ENCODE results near the gene NRP2. TPM values are rescaled to one million over a fixed set of nuclear protein-coding genes. Genes with fewer than 3 reads are reported as not detected.
A peak's percentile ranks its signal among the peaks of the same experiment; 100 is the strongest.

NRP2 gene
- total RNA-seq, 3 donors from 2014 or later: 18.4 to 32.0 (median 23.9) TPM

- Histone ChIP-seq H3K9me3 (no peaks in the 10 kb centered on the region), H3K27ac (peak overlapping the region in 1 of 2 donors; percentile 40), H3K27me3 (no peaks in the 10 kb centered on the region), H3K4me3 (no peak overlapping the region), H3K36me3 (no peaks in the 10 kb centered on the region), H3K4me1 (no peaks in the 10 kb centered on the region)
- TF ChIP-seq POLR2A (IDR thresholded peaks at IDR 0.05) (no peak), POLR2AphosphoS5 (IDR thresholded peaks at IDR 0.05) (no peak), CTCF (IDR thresholded peaks at IDR 0.05) (no peak)
- intact Hi-C loops (cut with DNase I; ENCODE audit: low total_unique reads): no loop called here
- no peak for DNase-seq (ENCODE audit: low spot score in 2 of 2)
Observed at GRCh38 chr2:205706769-205707381, 24.6 kb downstream of the NRP2 start.

DNA sequence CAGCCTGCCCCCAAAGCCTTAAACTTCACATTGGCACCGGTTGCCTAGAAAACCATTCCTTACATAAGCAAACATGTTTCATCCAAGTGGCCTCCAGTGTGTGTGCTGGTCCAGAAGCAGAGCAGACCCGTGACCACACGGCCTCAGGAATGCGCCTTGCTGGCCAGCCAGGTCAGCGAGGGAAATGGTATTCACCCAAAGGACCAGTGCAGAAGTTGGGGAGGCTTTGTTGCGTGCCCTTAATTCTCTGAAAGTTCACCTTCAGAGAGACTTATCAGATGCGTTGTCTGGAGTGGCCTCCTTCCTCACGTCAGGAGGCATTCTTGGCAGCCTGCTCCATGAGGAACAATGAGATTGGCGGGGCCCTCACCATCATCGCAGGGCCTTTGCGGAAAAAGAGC, 25.9 kb downstream of the NRP2 start:
- H3K4me3 ChIP-seq: no peak overlapping the region
- H3K4me1 ChIP-seq: no peaks in the 10 kb centered on the region
- intact Hi-C loops (cut with DNase I; ENCODE audit: low total_unique reads): no loop called here
- no peaks in the 10 kb centered on the region for H3K36me3 ChIP-seq
- no peak for TF ChIP-seq CTCF (IDR thresholded peaks at IDR 0.05)
- TF ChIP-seq POLR2AphosphoS5 (IDR thresholded peaks at IDR 0.05): no peak
- TF ChIP-seq POLR2A (IDR thresholded peaks at IDR 0.05): no peak
- DNase-seq (ENCODE audit: low spot score in 2 of 2): no peak
- H3K27ac ChIP-seq: peak overlapping the region in 1 of 2 donors; percentile 17
- no peaks in the 10 kb centered on the region for H3K27me3 ChIP-seq
- H3K9me3 ChIP-seq: no peaks in the 10 kb centered on the region

DNA sequence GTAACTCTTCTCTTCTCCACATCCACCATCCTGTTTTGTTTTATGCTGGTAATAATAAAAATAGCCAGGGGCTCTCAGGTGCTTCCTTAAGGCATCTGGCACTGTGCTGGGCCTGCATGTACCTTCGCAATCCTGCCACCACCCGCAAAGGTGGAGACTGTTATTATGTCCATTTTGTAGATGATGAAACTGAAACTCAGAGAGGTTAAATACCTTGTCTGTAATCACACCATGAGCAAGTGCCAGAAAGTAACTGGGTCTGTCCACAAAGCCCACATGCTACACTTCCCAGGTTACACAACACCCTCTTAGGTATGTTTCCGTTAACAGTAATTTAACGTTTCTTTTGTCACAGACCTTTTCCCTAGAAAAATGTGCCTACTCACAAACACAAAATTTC, 27.0 kb downstream of the NRP2 start:
- Histone ChIP-seq H3K27me3 (no peaks in the 10 kb centered on the region), H3K4me1 (no peaks in the 10 kb centered on the region), H3K27ac (no peak overlapping the region), H3K4me3 (no peak overlapping the region), H3K9me3 (no peaks in the 10 kb centered on the region), H3K36me3 (no peaks in the 10 kb centered on the region)
- no peak for TF ChIP-seq POLR2A (IDR thresholded peaks at IDR 0.05)
- no peak for TF ChIP-seq POLR2AphosphoS5 (IDR thresholded peaks at IDR 0.05)
- TF ChIP-seq CTCF (IDR thresholded peaks at IDR 0.05): no peak
- intact Hi-C loops (cut with DNase I; ENCODE audit: low total_unique reads): no loop called here
- DNase-seq (ENCODE audit: low spot score in 2 of 2): no peak

- TF ChIP-seq CTCF (IDR thresholded peaks at IDR 0.05) (no peak), POLR2A (IDR thresholded peaks at IDR 0.05) (no peak), POLR2AphosphoS5 (IDR thresholded peaks at IDR 0.05) (no peak)
- no peaks in the 10 kb centered on the region for H3K36me3 ChIP-seq
- no peak for DNase-seq (ENCODE audit: low spot score in 2 of 2)
- H3K4me1 ChIP-seq: peaks cover 0 to 3% of the 10 kb centered on the region in 2 donors
- H3K27ac ChIP-seq: no peak overlapping the region
- H3K27me3 ChIP-seq: no peaks in the 10 kb centered on the region
- intact Hi-C loops (cut with DNase I; ENCODE audit: low total_unique reads): no loop called here
- no peak overlapping the region for H3K4me3 ChIP-seq
- no peaks in the 10 kb centered on the region for H3K9me3 ChIP-seq
Observed at GRCh38 chr2:205712508-205712907, 30.2 kb downstream of the NRP2 start.

DNA sequence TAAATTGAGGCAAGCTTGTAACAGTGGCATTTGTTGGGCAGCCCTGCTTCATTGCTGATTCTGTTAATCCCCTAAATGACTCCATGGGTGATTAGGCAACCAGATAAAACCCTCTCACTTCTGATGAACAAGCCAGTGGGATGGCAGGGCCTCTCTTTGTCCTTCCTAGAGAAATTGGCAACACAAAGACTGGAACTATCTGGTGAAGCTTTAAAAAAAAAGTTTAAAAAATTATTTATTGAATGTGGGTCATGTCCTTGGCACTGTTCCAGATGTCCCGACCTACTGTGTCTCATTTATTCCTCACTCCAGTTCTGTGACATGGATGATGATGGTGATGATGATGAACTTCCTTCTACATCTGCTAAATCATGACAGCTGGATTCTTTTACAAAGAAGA, 30.8 kb downstream of the NRP2 start:
- Histone ChIP-seq H3K36me3 (no peaks in the 10 kb centered on the region), H3K4me1 (peaks cover 0 to 3% of the 10 kb centered on the region in 2 donors), H3K4me3 (no peak overlapping the region), H3K27ac (no peak overlapping the region), H3K9me3 (no peaks in the 10 kb centered on the region), H3K27me3 (no peaks in the 10 kb centered on the region)
- TF ChIP-seq POLR2A (IDR thresholded peaks at IDR 0.05) (no peak), CTCF (IDR thresholded peaks at IDR 0.05) (no peak)
- no peak for DNase-seq (ENCODE audit: low spot score in 2 of 2)
- intact Hi-C loops (cut with DNase I; ENCODE audit: low total_unique reads): no loop called here
